Fibroblast of skin of left biceps (primary cell): ENCODE measurements around the gene TRIM52.

Source experiments
- DNase-seq, 2 experiments: peaks; one replicate each; pipeline ENCODE4 v3.0.0-alpha.2; 2013; ENCODE audit warnings: low read depth in 2 of 2

Gene TRIM52

GRCh38 chr5:181258576-181258975 lies 2.4 kb downstream of the TRIM52 start:
- DNase-seq: no peak

GRCh38 chr5:181255836-181256578 lies 4.9 kb downstream of the TRIM52 start:
- DNase-seq: no peak

GRCh38 chr5:181255276-181255675 lies 5.7 kb downstream of the TRIM52 start:
- no peak for DNase-seq

GRCh38 chr5:181248277-181248676 lies 12.7 kb downstream of the TRIM52 start:
- no peak for DNase-seq

GRCh38 chr5:181246276-181247049 lies 14.5 kb downstream of the TRIM52 start:
- peak; percentile 60 to 65 for DNase-seq

GRCh38 chr5:181245427-181246275 lies 15.3 kb downstream of the TRIM52 start:
- DNase-seq: no peak

GRCh38 chr5:181243564-181244343 lies 17.2 kb downstream of the TRIM52 start, which contains the start of gene RACK1:
Gene RACK1 (minus strand): TSS chr5:181243906. CDS start chr5:181243800, 106 bp downstream.
- DNase-seq: peak; percentile 71 to 75

GRCh38 chr5:181243018-181243563 lies 17.9 kb downstream of the TRIM52 start:
- no peak for DNase-seq

- DNase-seq: no peak
Measured at GRCh38 chr5:181242031-181242451, 18.9 kb downstream of the TRIM52 start.

- DNase-seq: no peak
Measured at GRCh38 chr5:181241393-181241975, 19.5 kb downstream of the TRIM52 start.

GRCh38 chr5:181239062-181239663 lies 21.8 kb downstream of the TRIM52 start:
- DNase-seq: no peak

GRCh38 chr5:181237729-181238385 lies 23.1 kb downstream of the TRIM52 start:
- no peak for DNase-seq

GRCh38 chr5:181236954-181237641 lies 23.8 kb downstream of the TRIM52 start:
- no peak for DNase-seq

GRCh38 chr5:181236471-181236870 lies 24.5 kb downstream of the TRIM52 start:
- DNase-seq: no peak

- no peak for DNase-seq
Measured at GRCh38 chr5:181235689-181236366, 25.1 kb downstream of the TRIM52 start.

GRCh38 chr5:181235323-181235688 lies 25.6 kb downstream of the TRIM52 start:
- DNase-seq: no peak

GRCh38 chr5:181234455-181235306 lies 26.3 kb downstream of the TRIM52 start:
- DNase-seq: no peak
